Lower leg skin (tissue), 3 donors: ENCODE data around the gene EMC1.

Experiments used
- CTCF ChIP-seq, 3 donors: fragments of 450-650 bp; IDR thresholded peaks; one replicate each; pipeline ENCODE4 v1.5.1; 2016; ENCODE audit warnings: antibody characterized with exemption in 3 of 3, mild to moderate bottlenecking in 3 of 3, moderate library complexity in 2 of 3
- POLR2A ChIP-seq, 2 donors: fragments of 450-650 bp; IDR thresholded peaks; one replicate each; pipeline ENCODE4 v1.6.1; 2016 to 2017; ENCODE audit warnings: antibody characterized with exemption in 2 of 2, mild to moderate bottlenecking in 1 of 2, moderate library complexity in 1 of 2

DNA sequence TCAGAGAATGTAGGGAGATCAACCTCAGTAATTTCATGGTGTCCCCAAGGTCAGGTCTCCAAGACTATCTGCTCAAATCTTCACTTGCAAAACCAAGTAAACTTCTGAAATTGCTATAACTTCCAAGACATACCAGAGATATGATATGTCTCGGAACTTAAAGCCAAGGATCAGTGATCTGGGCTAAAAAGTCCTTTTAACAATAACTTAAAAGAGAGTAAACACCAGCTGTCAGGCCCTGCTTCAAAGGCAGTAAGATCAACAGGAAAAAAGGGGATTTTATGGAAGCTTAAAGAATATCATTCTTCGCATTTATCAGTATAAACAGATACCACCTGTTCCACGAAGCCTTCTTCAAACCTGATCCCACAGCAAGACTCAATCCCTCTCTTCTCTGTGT is 55.0 kb downstream of the EMC1 start:
- no peak for TF ChIP-seq POLR2A (IDR thresholded peaks at IDR 0.05)
- no peak for TF ChIP-seq CTCF (IDR thresholded peaks at IDR 0.05)
